Activated T-cell treated with anti-CD3 and anti-CD28 coated beads, Interleukin-2, amount 50 U/mL, for 48 hours (primary cell): ENCODE measurements around the gene CTNNA3.

ENCODE experiments used
- DNase-seq, 2 experiments: peaks; one replicate each; pipeline ENCODE4 v3.0.0-alpha.2; 2020

The CTNNA3 gene

DNA sequence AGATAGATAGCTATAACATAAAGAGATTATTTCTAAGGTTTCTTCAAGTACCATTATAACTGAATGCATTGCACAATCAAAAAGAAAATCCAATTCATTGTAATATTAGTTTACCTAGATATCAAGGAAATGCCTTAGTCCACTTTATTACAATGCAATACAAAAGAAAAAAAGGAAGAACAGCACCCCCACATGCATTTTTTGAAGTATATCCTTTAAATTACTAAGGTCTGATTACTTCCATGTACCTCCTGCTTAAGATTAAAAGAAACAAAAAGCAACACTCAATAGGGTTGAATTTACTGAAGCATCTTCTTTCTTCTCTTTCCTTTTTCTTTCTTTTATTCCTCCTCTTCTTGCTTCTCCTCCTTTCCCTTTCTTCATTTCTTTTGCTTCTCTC, 1743.9 kb downstream of the CTNNA3 start:
- no peak for DNase-seq

DNA sequence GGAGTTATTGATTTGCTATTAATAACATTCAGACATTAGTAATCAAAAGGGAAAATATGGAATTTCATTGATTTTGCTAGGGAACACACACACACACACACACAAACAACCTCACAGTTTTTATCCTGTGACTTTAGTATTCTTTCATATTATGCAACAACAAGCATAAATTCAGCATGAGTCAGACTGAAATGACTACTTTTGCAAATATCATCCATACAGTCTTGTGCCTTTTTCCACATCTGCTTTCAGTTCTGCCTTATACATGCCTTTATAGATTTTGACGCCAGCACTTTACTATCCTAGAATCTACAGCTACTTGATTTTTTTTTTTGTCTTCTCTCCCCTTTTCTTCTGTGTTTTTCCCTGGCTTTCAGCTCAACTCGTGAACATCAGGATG, 1745.9 kb downstream of the CTNNA3 start:
- no peak for DNase-seq

DNA sequence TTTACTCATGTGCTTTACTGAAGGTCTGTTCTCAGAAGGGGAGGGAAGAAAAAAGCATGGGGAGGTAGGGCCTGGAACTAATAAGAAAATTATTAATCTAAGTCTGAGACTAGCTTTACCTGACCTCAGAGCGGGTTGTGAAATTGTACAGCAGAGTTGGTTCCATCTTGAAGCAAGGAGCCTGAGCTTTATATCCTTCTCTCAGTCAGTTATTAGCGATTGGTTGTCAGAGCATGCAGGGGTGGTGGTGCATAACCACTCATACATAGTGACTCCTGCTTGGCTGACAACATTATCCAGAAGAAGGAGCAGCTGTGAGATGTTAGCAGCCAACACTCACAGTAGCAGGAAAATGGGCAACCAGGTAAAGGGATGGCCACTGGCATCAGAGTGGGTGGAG, 1746.5 kb downstream of the CTNNA3 start:
- no peak for DNase-seq

DNA sequence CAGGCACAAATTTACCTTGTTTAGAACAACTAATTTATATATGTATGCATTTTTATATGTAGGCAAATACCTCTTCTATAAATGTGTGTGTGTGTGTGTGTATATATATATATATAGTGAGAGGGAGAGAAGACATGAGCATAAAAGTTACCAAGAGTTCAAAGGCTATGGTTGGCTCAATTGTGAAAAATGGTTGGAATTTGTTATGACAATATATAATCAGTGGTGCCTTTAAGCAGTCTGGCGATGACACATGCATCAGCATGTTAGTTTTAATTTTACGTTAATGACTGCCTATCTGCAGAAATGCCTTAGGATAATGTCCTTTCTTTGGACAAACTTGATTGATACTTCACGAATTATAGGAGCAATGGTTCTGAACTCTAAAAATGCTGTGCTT, 1750.9 kb downstream of the CTNNA3 start:
- no peak for DNase-seq

DNA sequence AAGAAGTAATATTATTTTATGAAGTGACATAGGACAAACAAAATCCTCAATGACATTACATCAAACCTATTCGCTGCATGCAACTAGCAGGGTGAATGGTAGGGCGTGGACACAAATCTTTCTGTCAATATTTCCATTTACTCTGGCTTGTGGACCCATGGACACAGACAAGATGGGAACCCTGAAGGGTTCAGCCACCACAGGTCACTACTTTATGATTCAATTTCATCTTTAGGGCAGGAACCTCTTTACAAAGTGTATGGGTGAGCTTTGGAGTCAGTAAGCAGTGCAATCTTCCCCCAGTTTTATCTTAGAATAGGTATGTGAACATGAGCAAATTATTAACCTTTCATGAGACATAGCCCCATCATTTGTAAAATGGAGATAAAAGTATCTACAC, 1752.5 kb downstream of the CTNNA3 start:
- DNase-seq: no peak

DNA sequence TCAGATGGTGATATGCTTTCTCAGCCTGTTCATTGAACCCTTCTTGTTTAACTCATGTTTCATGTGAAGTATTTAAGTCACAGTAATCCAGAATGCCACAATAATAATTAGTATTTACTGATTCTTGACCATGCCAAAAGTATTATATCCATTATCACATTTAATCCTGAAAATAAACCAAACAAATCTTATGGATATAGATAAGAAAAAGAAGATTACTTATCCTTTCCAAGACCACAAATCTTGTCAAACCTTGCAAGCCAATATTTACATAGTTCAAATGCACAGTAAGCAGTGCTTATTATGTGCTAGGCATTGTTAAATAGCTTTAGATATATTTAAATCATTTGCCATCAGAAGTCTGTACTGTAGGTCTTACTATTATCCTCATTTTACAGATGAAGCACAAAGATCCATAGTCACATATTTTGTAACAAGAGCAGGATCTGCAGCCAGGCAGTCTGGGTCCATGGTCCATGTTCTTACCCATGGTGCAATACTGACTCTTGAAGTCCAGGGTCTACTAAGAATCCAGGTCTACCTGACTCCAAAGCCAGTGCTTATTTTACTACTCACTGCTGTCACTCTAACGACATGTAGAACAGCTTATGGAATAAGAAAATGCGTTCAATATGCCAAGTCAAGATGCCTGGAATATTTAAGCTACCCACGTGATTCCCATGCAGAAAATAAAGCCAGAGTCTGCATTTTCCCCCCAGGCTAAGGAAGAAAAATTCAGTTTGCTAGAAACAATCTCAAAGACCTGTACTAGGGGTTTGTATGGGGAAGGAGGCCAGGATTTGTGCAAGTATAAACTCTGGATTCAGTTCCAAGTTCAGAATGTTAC, 1755.0 kb downstream of the CTNNA3 start:
- DNase-seq: no peak

DNA sequence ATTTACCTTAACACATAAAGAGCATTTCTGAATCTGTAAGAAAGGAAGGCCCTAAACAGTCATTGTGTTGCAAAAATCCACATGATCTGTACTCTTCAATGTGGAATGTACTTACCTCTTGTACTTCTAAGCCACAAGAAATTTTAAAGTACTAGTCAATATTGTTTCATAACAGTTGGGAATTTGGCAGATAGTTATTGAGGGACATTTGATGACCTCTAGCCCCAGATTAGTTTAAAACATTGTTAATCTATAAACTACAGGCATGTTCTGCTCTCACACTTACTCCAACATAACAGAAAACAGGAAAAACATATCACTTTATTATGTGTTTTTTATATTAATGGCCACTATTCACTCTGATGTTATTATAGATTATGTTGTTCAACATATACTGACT, 1755.9 kb downstream of the CTNNA3 start:
- DNase-seq: no peak

DNA sequence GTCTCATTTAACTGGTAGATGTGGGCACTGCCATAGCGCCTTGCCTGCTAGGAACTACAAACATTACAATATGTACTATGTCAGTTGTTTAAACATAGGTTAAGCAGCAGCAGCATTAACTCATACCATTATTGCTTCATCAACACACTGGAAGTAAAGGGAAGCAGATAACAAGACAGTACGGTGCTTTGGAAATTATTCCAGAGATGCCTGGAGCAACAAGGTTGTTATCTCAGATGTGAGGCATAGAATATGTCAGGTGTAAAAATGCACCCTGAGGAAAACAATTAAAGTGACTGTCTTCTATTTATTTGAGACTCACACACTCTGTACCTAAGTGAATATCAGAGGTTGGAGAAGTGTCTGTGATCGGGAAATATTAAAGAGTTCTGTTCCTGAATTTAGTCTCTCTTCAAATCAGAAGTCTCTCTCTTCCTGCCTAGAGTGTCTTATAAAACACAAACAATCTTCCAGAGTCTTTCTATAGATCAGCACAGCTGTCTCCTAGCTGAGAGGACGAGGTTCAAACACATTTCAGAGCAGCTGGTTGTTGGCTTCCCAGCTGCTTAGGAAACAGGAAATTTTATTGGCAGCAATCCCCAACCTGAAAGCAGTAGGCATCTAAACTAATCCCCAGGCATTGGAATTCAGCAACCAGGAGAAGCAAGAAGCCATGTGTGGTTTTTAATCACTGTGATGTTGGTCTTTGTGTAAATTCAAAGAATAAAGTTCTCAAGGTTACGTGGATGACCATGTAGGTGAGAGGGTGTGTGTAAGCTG, 1764.5 kb downstream of the CTNNA3 start:
- DNase-seq: no peak

DNA sequence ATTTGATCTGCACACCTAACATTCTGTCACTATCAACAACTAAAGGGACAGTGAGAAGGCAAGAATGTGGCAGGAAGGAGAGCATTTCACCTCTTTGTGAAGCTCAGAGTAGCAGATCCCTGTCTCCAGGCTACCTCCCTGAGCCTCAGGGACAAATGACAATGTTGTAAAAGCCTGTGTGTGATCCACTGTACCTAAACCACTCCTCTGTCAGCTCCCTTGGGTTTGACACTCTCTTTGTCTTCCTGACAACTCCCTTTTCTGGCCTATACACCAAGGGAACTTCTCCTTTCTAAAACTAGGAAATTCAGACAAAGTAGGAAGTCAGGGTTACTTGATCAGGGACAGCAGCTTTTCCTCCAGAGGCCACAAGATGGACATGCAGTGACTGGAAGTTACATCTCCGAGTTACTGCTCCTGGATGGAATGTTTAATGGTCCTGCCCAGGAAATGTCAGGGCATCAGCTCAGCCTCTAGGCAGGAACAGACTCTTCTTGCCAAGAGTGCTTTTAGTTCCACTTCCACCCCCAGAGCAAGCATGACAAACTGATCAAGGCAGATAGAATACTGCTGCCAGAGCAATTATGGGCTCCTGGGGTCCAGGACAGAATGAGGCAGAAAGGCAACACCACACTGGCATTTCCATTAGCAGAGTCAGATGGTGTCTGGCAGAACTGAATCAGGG, 1784.7 kb downstream of the CTNNA3 start:
- no peak for DNase-seq

DNA sequence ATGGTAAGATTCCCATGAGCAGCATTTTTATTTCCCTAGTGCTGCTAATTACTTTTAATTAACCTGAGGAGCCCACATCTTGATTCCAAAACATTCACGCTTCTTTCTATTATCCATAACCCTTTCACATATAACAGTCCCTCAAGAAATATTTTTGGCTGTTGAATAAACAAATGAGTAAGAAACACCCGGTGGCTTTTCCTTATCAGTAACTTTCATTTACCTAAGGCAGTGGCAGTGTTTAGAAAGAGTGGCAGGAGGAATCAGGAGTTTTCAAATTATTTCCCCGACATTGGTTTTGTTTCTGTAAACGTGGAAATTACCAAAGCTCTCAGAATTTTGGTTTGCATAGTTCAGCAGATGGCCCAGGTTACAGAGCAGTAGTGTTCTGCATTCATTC, 1785.8 kb downstream of the CTNNA3 start:
- no peak for DNase-seq

DNA sequence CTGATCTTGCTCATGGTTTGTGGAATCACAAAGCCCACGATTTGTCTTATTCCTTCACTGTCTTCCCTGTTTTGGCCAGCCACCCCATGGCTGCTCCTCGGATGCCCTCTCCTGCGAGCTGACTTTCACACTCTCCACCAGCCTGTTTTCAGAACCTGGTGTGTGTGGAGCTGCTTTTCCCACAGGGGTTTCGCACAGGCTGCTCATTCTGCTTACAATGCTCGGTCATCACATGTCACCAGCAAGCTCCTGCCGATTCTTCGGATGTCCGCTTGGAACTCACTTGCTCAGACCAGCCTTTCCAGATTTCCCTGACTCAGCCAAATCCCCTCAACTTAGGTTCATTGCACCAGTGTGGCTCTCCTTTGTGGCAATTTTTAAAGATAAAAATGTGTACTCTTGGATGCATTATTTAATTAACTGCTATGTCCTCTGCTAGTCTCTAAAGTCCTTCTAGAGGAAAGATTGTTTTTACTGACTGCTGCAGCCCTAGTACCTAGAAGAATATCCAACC, 1788.7 kb downstream of the CTNNA3 start:
- DNase-seq: no peak

DNA sequence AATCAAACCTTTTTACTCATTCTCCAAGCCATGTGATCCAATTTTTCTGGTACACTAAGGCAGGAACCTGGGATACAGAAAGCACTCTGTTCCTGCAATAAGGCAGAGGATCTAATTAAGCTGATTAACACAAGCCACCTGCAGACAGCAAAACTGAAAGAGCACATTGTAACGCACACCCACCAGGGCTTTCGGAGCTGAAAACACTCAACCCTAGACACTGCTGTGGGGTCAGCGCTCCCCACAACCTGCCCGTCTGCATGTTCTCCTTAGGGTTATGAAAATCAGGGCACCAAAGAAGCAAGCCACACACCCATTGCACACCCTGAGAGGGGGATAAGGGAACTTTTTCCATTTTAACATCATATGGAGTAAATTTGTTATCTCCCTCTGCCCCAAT, 1792.4 kb downstream of the CTNNA3 start:
- no peak for DNase-seq

DNA sequence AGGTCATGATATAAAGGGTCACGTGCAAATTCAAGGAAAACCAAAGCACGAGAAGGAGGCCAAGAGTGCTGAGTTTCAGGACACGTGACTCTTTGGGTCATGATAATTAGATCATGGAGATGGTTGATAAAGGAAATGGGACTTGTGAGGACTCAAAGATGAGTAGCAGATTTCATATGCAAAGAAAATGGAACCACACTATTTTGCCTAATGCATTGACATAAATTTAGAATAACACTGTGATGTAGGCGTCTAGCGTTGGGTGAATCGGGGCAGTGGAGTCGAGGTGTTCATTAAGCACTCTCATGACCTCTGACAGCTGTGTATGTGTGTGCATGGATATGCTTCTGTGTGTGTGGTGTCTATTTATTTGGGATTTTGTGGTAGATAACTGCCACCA, 1795.7 kb downstream of the CTNNA3 start:
- DNase-seq: no peak

DNA sequence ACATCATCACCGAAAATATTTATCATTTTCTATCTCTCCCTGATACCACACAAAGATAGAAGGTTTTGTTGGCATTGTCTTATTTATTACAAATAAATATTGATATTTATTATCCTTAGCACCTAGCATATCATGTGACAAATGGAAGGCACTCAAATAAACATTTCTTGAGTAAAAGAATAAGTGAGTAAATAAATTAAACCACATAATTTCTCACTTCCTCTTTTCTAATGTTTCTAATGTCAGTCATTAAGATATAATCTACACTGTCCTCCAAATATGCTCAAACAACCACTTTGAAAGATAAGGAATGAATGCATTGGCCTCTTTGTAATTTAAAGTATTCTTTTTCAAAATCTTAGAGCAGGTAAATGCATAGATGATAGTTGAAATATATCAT, 1797.9 kb downstream of the CTNNA3 start:
- DNase-seq: no peak

DNA sequence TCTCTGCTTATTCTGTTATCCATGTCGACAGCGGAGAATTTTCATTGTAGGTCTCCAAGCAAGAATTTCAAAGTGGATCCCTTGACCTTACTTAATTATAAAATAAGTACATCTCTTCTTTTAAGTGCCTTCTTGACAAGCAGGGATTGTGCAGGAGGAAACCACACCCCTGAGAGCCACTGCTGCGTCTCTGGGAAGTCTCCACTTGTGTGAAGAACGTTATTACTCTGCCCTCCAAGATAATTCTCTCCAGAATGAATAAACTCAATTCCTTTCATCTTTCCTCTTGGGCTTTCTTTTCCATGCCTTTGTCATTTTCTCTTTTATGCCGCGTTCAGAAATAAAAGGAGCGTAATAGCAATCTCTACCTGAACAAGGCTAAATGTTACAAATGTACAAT, 1801.0 kb downstream of the CTNNA3 start:
- no peak for DNase-seq

DNA sequence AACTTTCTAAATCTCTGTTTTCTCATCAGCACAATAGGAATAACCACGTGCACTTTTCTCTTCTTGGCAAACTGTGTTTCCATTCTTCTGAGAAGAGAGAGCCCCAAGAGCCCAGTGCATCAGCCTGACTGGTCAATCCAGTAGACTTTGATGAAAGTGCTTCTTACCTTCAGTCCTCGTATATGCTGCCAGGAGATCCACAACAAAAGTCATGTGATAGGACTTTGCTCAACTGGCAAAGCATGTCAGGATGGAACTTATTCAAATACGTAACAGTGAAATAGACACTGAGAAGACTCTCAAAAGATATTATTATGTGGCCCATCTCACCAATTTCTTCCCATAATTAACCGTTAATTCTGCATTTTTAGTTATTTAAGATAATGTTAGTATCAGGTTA, 1801.6 kb downstream of the CTNNA3 start:
- DNase-seq: no peak

DNA sequence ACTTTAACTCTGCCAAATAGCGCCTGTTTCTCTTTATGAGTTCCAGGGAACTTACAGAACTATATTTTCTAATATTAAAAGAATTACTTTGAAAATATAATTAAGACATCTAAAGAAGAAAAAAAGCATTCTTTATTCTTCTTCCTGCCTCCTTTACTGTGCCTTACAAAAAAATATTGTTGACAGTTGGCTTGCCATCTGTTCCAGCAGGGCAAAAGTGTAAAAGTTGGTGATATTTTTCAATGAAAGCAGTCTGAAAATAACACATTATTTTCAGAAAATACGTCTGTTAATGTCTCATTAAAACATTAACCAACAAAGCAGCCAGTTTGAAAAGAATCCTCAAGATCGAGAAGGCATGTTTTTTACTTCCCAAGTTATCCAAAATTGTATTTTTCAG, 1802.3 kb downstream of the CTNNA3 start:
- DNase-seq: no peak

DNA sequence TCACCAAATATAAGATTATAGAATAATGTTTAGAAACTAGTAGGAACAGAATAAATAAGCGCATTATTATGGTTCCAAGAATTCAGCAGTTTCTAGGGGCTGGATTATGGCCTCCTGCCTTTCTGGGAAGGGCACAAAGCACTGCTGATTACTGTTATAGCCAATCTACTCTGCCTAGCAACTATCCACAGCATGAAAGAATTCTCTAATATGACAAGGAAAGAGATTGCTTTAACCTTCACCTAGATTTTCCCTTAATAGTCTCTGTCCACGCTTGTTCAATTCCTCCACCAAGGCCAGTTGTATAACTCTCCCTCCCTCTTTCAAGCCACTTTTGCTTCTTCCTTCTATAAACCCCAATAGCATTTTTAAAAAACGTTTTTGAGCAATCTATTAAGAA, 1803.7 kb downstream of the CTNNA3 start:
- DNase-seq: no peak

DNA sequence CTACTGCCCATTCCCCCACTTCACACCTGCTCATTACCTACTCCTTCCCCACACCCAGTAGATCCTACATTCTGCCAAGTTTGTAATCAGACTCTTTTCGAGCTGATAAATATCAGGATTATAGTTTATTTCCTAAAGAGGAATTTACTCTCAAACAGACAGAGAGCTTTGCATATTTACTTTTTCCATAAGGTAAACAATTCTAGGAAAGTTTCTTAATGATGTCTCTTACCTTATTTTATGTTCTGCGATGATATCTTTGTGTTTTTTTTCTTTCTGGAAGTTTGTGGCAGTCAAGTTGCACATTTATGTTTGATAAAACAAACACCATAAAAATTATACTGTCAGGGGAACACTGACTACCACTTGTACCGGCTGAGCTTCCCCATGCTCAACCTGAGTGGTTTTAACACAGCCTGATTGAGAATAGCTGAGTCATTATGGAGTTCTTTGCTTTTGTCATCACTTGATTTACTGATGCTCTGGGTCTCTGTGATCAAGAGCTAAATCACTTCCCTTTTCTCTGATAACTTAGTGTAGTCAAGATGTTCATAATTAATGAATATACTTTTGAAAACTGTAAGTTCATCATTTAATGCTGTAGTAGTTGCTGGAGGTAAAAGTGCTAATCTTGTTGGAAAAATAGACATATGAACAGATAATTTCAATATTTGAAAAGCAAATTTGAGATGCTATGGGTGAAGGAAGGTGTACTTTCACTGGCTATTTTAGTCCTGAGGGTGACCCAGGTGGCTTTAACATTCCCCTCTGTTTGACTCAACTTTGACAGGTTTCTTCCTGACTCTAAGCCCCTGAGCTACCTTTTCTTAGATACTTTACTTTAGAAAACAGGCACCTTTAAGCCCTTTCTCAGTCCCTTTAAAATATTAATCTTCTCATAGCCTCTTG, 1804.7 kb downstream of the CTNNA3 start:
- DNase-seq: no peak

DNA sequence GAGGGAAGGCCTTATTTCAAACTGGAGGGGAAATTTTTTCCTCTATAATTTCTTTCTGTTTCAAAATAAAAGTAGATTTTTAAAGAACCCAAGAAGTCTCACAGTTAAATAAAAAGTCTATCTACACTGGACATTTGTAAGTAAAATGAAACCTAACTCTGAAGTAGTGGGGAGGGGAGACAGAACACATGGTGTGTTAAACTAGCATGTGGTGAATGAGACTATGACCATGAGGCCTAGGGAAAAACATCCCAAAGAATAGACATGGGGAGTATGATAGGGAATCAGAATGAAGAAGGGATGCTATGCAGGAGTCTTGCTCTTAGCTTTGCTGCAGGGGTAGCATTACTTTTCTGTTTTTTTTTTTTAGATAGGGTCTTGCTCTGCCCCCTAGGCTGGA, 1831.5 kb downstream of the CTNNA3 start:
- no peak for DNase-seq

DNA sequence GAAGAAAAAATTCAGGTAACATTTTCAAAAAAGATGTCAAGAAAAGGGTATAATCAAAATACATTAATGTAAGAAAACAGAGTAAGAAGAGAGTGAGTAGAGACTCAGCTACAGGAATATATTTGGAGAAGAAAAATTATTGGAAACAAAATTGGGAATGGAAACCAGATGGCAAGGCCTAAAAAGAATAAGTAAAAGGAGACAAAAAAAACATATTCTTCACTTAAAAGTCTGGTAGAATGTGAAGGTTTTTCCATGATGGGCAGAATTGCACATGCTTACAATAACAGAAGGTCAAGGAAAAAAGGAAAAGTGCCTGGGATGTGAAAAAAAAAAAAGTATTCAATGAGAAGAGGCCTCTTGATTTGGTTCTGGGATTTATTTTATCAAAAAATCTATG, 1832.0 kb downstream of the CTNNA3 start:
- no peak for DNase-seq
